Stimulated activated CD8-positive, alpha-beta memory T cell treated with anti-CD3 and anti-CD28 coated beads, Interleukin-12 subunit alpha, Interleukin-12 subunit beta, amount 100 ng/mL, for 24 hours (primary cell): ENCODE data around the gene CRABP2.
A peak's percentile ranks its signal among the peaks of the same experiment; 100 is the strongest.

Source experiments
- DNase-seq: peaks from one replicate; pipeline ENCODE4 v3.0.0-alpha.2; 2020; ENCODE audit errors: extremely low read depth

CRABP2 gene

GRCh38 chr1:156742017-156742416, 36.6 kb upstream of the CRABP2 start:
- no peak for DNase-seq

GRCh38 chr1:156741481-156741983, 36.1 kb upstream of the CRABP2 start:
- no peak for DNase-seq

GRCh38 chr1:156740741-156741480, 35.5 kb upstream of the CRABP2 start, which contains the start of gene MRPL24:
MRPL24 (minus strand) TSS chr1:156741088; CDS start chr1:156738704, 2,384 bp downstream.
- DNase-seq: peak; percentile 84

- DNase-seq: no peak
Observed at GRCh38 chr1:156740237-156740740, 34.9 kb upstream of the CRABP2 start.

GRCh38 chr1:156738916-156739315, 33.5 kb upstream of the CRABP2 start:
- DNase-seq: no peak

- DNase-seq: no peak
Observed at GRCh38 chr1:156738407-156738806, 33.0 kb upstream of the CRABP2 start.

GRCh38 chr1:156733989-156734584, 28.7 kb upstream of the CRABP2 start:
- DNase-seq: no peak

- peak; percentile 90 for DNase-seq
Observed at GRCh38 chr1:156728599-156729462, 23.4 kb upstream of the CRABP2 start, which contains the start of gene ISG20L2. ISG20L2 (minus strand) TSS chr1:156728766; CDS start chr1:156727652, 1,114 bp downstream.

- peak; percentile 59 for DNase-seq
Observed at GRCh38 chr1:156727926-156728598, 22.7 kb upstream of the CRABP2 start, which contains the start of gene METTL25B. METTL25B (plus strand) TSS chr1:156728469; CDS start chr1:156729105, 636 bp downstream.

- no peak for DNase-seq
Observed at GRCh38 chr1:156727492-156727891, 22.1 kb upstream of the CRABP2 start.

GRCh38 chr1:156726549-156727226, 21.3 kb upstream of the CRABP2 start:
- DNase-seq: no peak

GRCh38 chr1:156725683-156726280, 20.4 kb upstream of the CRABP2 start:
- no peak for DNase-seq

GRCh38 chr1:156721535-156721934, 16.2 kb upstream of the CRABP2 start:
- no peak for DNase-seq

GRCh38 chr1:156721131-156721530, 15.7 kb upstream of the CRABP2 start:
- no peak for DNase-seq

GRCh38 chr1:156717351-156717750, 12.0 kb upstream of the CRABP2 start:
- DNase-seq: no peak

- no peak for DNase-seq
Observed at GRCh38 chr1:156714830-156715229, 9.4 kb upstream of the CRABP2 start.

- DNase-seq: no peak
Observed at GRCh38 chr1:156712626-156713025, 7.2 kb upstream of the CRABP2 start.

GRCh38 chr1:156711011-156711817, 5.8 kb upstream of the CRABP2 start:
- DNase-seq: no peak

- no peak for DNase-seq
Observed at GRCh38 chr1:156709757-156710489, 4.5 kb upstream of the CRABP2 start.
